Motor neuron (in vitro differentiated cells): Measurements from ENCODE around the gene PRKD2. TPM values are rescaled to one million over a fixed set of nuclear protein-coding genes. Genes with fewer than 3 reads are reported as not detected.
"Not testable (repeated sequence)": the region's sequence is repeated elsewhere in the genome, so short reads cannot be mapped to it uniquely, and the experiment has no call there.

Experiments
- ATAC-seq, 8 experiments: fragments of 200-7000 bp; cut with Tn5 transposase; replicated peaks in 6 of 8; 2 replicates each; pipeline ENCODE4 v1.8.0; 2021; ENCODE audit warnings: mild to moderate bottlenecking in 8 of 8, moderate library complexity in 8 of 8
- H3K27ac ChIP-seq, 2 donors: fragments of 250-450 bp; sonication (Bioruptor Pico); 2 replicates each; pipeline ENCODE4 v1.9.0; 2021; ENCODE audit warnings: antibody characterized with exemption in 2 of 2, mild to moderate bottlenecking in 2 of 2, moderate library complexity in 1 of 2
- H3K4me1 ChIP-seq, 2 donors: fragments of 250-450 bp; sonication (Bioruptor Pico); replicated peaks in 1 of 2; 2 replicates each; pipeline ENCODE4 v1.6.1; 2021; ENCODE audit warnings: antibody characterized with exemption in 2 of 2, mild to moderate bottlenecking in 2 of 2, moderate library complexity in 1 of 2
- H3K4me3 ChIP-seq, 5 donors: fragments of 250-450 bp; sonication (Bioruptor Pico); 2 replicates each; pipeline ENCODE4 v1.9.0; 2021; ENCODE audit warnings: antibody characterized with exemption in 5 of 5, mild to moderate bottlenecking in 5 of 5, moderate library complexity in 4 of 5
- WGBS, 10 experiments: fragments of 450-650 bp; shearing (Covaris generic); methylation state at CpG; one replicate each; pipeline ENCODE4 v1.0.0; 2022; 5-methylcytosine and 5-hydroxymethylcytosine counted together
- in situ Hi-C, 9 experiments: fragments of 400-800 bp; cut with MboI; loops; one replicate each; pipeline ENCODE4 v1.15.0; 2021; ENCODE audit warnings: low sequenced_read_pairs in 9 of 9, low pct_unique_long_range_greater_than_20kb in 2 of 9; ENCODE audit not compliant: unreplicated experiment in 9 of 9
- total RNA-seq, 8 experiments: library from RNA; unstranded; fragments of 300-600 nt; gene quantifications; 2 replicates each; pipeline versions ENCODE4 v1.2.3 to v1.2.4, GENCODE V29; 2022

PRKD2 gene
- total RNA-seq, 8 experiments from 2014 or later = 6.5 to 33.2 (median 12.7) TPM

- H3K27ac ChIP-seq = no peak overlapping the region
- 50 to 100% (median 87%) methylated on average over 1 to 10 of the region's 25 CpGs; no CpG with 5 or more reads in 5 of the 10 experiments for WGBS, 10 experiments
- H3K4me3 ChIP-seq = no peak overlapping the region
- in situ Hi-C loops = no loop called here
- H3K4me1 ChIP-seq = peaks cover 0 to 9% of the 10 kb centered on the region in 2 donors
- ATAC-seq = no peak
Observed at GRCh38 chr19:46719629-46720502, 3.0 kb upstream of the PRKD2 start.

- in situ Hi-C loops = no loop called here
- ATAC-seq = no peak
Observed at GRCh38 chr19:46718934-46719622, 2.2 kb upstream of the PRKD2 start.

GRCh38 chr19:46718157-46718933, 1.4 kb upstream of the PRKD2 start:
- in situ Hi-C loops = no loop called here
- WGBS, 10 experiments = 0 to 100% (median 65%) methylated on average over 1 to 5 of the region's 17 CpGs; no CpG with 5 or more reads in 5 of the 10 experiments
- no peak for ATAC-seq
- Histone ChIP-seq H3K4me1 (peaks cover 0 to 9% of the 10 kb centered on the region in 2 donors), H3K27ac (no peak overlapping the region), H3K4me3 (peak overlapping the region in 1 of 5 donors; percentile 62)

More at GRCh38 chr19:46718934-46719622, 2.2 kb upstream of the PRKD2 start:
- 60 to 100% (median 88%) methylated on average over 1 to 7 of the region's 15 CpGs; no CpG with 5 or more reads in 7 of the 10 experiments for WGBS, 10 experiments
- Histone ChIP-seq H3K4me1 (peaks cover 0 to 9% of the 10 kb centered on the region in 2 donors), H3K4me3 (no peak overlapping the region), H3K27ac (no peak overlapping the region)

GRCh38 chr19:46717716-46718143, 816 bp upstream of the PRKD2 start:
- peak overlapping the region; percentile 57 to 96 (median 64) for H3K4me3 ChIP-seq
- 44 to 60% methylated on average over 2 to 3 of the region's 9 CpGs; no CpG with 5 or more reads in 8 of the 10 experiments for WGBS, 10 experiments
- H3K27ac ChIP-seq = no peak overlapping the region
- in situ Hi-C loops = no loop called here
- peak in 5 of 8 experiments; percentile 0 to 2 (median 1) for ATAC-seq
- peaks cover 0 to 9% of the 10 kb centered on the region in 2 donors for H3K4me1 ChIP-seq

- Histone ChIP-seq H3K27ac (no peak overlapping the region), H3K4me3 (peak overlapping the region; percentile 57 to 96 (median 64)), H3K4me1 (peaks cover 0 to 9% of the 10 kb centered on the region in 2 donors)
- WGBS, 10 experiments = 0% methylated on average over 1 to 3 of the region's 20 CpGs; no CpG with 5 or more reads in 8 of the 10 experiments
- ATAC-seq = peak in 7 of 8 experiments; percentile 1 to 23 (median 15)
- in situ Hi-C loops = no loop called here
Observed at GRCh38 chr19:46716672-46717033, 261 bp downstream of the PRKD2 start.

- 0% methylated on average over 3 of the region's 42 CpGs; no CpG with 5 or more reads in 9 of the 10 experiments for WGBS, 10 experiments
- peak in 6 of 8 experiments; percentile 0 to 28 (median 18) for ATAC-seq
- peak overlapping the region; percentile 57 to 96 (median 64) for H3K4me3 ChIP-seq
- in situ Hi-C loops = no loop called here
- no peak overlapping the region for H3K27ac ChIP-seq
- peaks cover 0 to 9% of the 10 kb centered on the region in 2 donors for H3K4me1 ChIP-seq
Observed at GRCh38 chr19:46715975-46716671, 791 bp downstream of the PRKD2 start.

GRCh38 chr19:46715620-46715974, 1.3 kb downstream of the PRKD2 start:
- Histone ChIP-seq H3K27ac (no peak overlapping the region), H3K4me3 (peak overlapping the region; percentile 57 to 96 (median 64)), H3K4me1 (peaks cover 0 to 9% of the 10 kb centered on the region in 2 donors)
- 4 to 7% methylated on average over 2 to 4 of the region's 8 CpGs; no CpG with 5 or more reads in 8 of the 10 experiments for WGBS, 10 experiments
- in situ Hi-C loops = no loop called here
- no peak for ATAC-seq

GRCh38 chr19:46714444-46715106, 2.3 kb downstream of the PRKD2 start:
- H3K4me1 ChIP-seq = peaks cover 0 to 9% of the 10 kb centered on the region in 2 donors
- H3K4me3 ChIP-seq = peak overlapping the region in 2 of 5 donors; percentile 28 to 29
- ATAC-seq = peak in 3 of 8 experiments; percentile 1 to 5 (median 2)
- in situ Hi-C loops = no loop called here
- H3K27ac ChIP-seq = no peak overlapping the region
- 0 to 90% (median 33%) methylated on average over 1 to 3 of the region's 12 CpGs; no CpG with 5 or more reads in 2 of the 10 experiments for WGBS, 10 experiments

GRCh38 chr19:46713781-46714443, 3.0 kb downstream of the PRKD2 start:
- Histone ChIP-seq H3K4me3 (peak overlapping the region in 4 of 5 donors; percentile 13 to 29 (median 24)), H3K27ac (peak overlapping the region in 1 of 2 donors; percentile 8), H3K4me1 (peaks cover 0 to 9% of the 10 kb centered on the region in 2 donors)
- no CpG with 5 or more reads among the region's 39 CpGs for WGBS, 10 experiments
- peak; percentile 9 to 61 (median 34) for ATAC-seq
- in situ Hi-C loops = no loop called here

GRCh38 chr19:46712768-46713338, 4.1 kb downstream of the PRKD2 start:
- WGBS, 10 experiments = 51 to 100% (median 100%) methylated on average over 2 to 6 of the region's 6 CpGs; no CpG with 5 or more reads in 1 of the 10 experiments
- H3K4me3 ChIP-seq, ATAC-seq, in situ Hi-C loops, H3K4me1 ChIP-seq, H3K27ac ChIP-seq: not testable (repeated sequence)

- in situ Hi-C loops = no loop called here
- Histone ChIP-seq H3K4me1 (peaks cover 0 to 7% of the 10 kb centered on the region in 2 donors), H3K4me3 (no peak overlapping the region), H3K27ac (no peak overlapping the region)
- WGBS, 10 experiments = 100% methylated on average over 1 to 2 of the region's 25 CpGs; no CpG with 5 or more reads in 8 of the 10 experiments
- ATAC-seq = peak in 3 of 8 experiments; percentile 8 to 21 (median 12)
Observed at GRCh38 chr19:46710687-46711086, 6.2 kb downstream of the PRKD2 start.
